DOHH2 (cell line): ENCODE measurements around the gene FTO.

ENCODE experiments used
- H3F3A ChIP-seq: fragments of 200-600 bp; sonication (generic), shearing (Covaris generic); 2 replicates; pipeline ENCODE4 v1.6.0; 2016; ENCODE audit warnings: antibody characterized with exemption, mild to moderate bottlenecking; ENCODE audit not compliant: control insufficient read depth, insufficient read depth
- H3K27ac ChIP-seq: fragments of 200-600 bp; sonication (generic); 2 replicates; pipeline ENCODE4 v1.5.1; 2014; ENCODE audit warnings: low read depth, mild to moderate bottlenecking, low read length, moderate library complexity
- H3K27me3 ChIP-seq: fragments of 200-600 bp; sonication (generic); 2 replicates; pipeline ENCODE4 v1.6.1; 2014; ENCODE audit warnings: mild to moderate bottlenecking, low read length, mixed read lengths; ENCODE audit not compliant: control insufficient read depth
- H3K36me3 ChIP-seq: fragments of 200-600 bp; sonication (generic); 2 replicates; pipeline ENCODE4 v1.6.1; 2014; ENCODE audit warnings: mild to moderate bottlenecking, low read length, moderate library complexity, mixed read lengths; ENCODE audit not compliant: control insufficient read depth
- H3K4me1 ChIP-seq: fragments of 200-600 bp; sonication (generic); 2 replicates; pipeline ENCODE4 v1.6.1; 2014; ENCODE audit warnings: mild to moderate bottlenecking, low read length, mixed read lengths; ENCODE audit not compliant: control insufficient read depth
- H3K4me2 ChIP-seq: fragments of 200-600 bp; sonication (generic); 2 replicates; pipeline ENCODE4 v1.6.0; 2014; ENCODE audit warnings: mild to moderate bottlenecking, low read length, moderate library complexity
- H3K4me3 ChIP-seq: fragments of 200-600 bp; sonication (generic); 2 replicates; pipeline ENCODE4 v1.5.1; 2014; ENCODE audit warnings: mild to moderate bottlenecking, low read length, mixed read lengths
- H3K79me2 ChIP-seq: fragments of 200-600 bp; sonication (generic); 2 replicates; pipeline ENCODE4 v1.6.1; 2014; ENCODE audit warnings: mild to moderate bottlenecking, low read length, mixed read lengths; ENCODE audit not compliant: control insufficient read depth
- H3K9me2 ChIP-seq: fragments of 200-600 bp; sonication (generic); replicated peaks from 2 replicates; pipeline ENCODE4 v1.6.1; 2014; ENCODE audit warnings: mild to moderate bottlenecking, low read length, mixed read lengths; ENCODE audit not compliant: control insufficient read depth
- H3K9me3 ChIP-seq: fragments of 200-600 bp; sonication (generic); 2 replicates; pipeline ENCODE4 v1.6.1; 2014; ENCODE audit warnings: antibody characterized with exemption, low read length, mixed read lengths; ENCODE audit not compliant: control insufficient read depth, insufficient read depth
- H4K20me1 ChIP-seq: fragments of 200-600 bp; sonication (generic); 2 replicates; pipeline ENCODE4 v1.6.0; 2014; ENCODE audit warnings: low read depth, mild to moderate bottlenecking, antibody characterized with exemption, low read length, moderate library complexity; ENCODE audit not compliant: control insufficient read depth, insufficient read depth
- EZH2phosphoT487 ChIP-seq: fragments of 200-600 bp; sonication (generic); IDR thresholded peaks from 2 replicates; pipeline ENCODE4 v1.6.1; 2017; ENCODE audit warnings: borderline replicate concordance, mild to moderate bottlenecking, antibody characterized with exemption, low read length, moderate library complexity, mixed read lengths
- TF ChIP-seq, protein P1 (sequence below): fragments of 200-600 bp; sonication (generic); IDR thresholded peaks from one replicate; pipeline ENCODE4 v1.5.1; 2014; ENCODE audit warnings: antibody characterized with exemption, mild to moderate bottlenecking, low read depth, low read length; ENCODE audit not compliant: poor library complexity, severe bottlenecking

FTO gene

DNA sequence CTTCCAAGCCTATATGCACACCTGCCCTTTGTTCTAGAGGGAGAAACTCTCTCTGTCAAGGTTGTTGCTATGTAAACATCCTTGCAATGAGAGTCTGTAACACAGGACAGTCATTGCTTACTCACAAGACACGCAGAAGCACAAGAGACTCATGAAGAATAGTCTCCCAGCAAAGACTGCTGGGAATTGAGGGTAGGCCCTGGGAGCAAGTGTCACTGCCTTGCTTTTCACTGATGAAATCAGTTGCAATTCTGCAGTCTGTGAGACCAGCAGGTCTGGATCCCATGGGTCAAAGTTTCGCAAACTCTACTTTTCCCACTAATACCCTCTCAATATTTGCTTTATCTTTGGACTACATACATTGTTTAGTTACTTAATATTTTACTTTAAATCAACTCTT lies 177.4 kb downstream of the FTO start:
- no peaks in the 10 kb centered on the region for H3K4me1 ChIP-seq
- H3K9me2 ChIP-seq: no peaks in the 10 kb centered on the region
- no peak for TF ChIP-seq EZH2phosphoT487
- TF ChIP-seq, protein P1, sequence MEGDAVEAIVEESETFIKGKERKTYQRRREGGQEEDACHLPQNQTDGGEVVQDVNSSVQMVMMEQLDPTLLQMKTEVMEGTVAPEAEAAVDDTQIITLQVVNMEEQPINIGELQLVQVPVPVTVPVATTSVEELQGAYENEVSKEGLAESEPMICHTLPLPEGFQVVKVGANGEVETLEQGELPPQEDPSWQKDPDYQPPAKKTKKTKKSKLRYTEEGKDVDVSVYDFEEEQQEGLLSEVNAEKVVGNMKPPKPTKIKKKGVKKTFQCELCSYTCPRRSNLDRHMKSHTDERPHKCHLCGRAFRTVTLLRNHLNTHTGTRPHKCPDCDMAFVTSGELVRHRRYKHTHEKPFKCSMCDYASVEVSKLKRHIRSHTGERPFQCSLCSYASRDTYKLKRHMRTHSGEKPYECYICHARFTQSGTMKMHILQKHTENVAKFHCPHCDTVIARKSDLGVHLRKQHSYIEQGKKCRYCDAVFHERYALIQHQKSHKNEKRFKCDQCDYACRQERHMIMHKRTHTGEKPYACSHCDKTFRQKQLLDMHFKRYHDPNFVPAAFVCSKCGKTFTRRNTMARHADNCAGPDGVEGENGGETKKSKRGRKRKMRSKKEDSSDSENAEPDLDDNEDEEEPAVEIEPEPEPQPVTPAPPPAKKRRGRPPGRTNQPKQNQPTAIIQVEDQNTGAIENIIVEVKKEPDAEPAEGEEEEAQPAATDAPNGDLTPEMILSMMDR: no peak
- no peaks in the 10 kb centered on the region for H3K79me2 ChIP-seq
- H3K9me3 ChIP-seq: no peaks in the 10 kb centered on the region
- no peak overlapping the region for H3K27ac ChIP-seq
- H3K36me3 ChIP-seq: no peaks in the 10 kb centered on the region
- H3K4me3 ChIP-seq: no peak overlapping the region
- H3F3A ChIP-seq: no peaks in the 10 kb centered on the region
- H3K4me2 ChIP-seq: no peak overlapping the region
- no peaks in the 10 kb centered on the region for H3K27me3 ChIP-seq
- H4K20me1 ChIP-seq: no peaks in the 10 kb centered on the region

DNA sequence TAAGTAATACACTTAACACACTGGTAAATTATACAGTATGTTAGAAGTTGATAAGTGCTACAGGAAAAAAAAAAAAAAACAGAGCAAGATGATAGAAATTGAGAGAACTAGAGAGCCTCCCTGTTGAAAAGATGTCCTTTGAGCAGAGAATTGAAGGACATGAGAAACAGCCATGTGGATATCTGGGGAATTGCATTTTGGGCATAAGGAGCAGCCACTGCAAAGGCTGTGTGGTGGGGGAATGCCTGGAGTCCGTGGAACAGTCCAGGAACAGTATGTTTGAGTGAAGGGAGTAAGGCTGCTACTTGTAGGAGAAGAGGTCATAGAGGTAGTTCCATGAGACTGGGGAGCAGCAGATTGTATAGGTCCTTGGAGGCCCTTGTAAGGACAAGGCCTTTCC lies 178.4 kb downstream of the FTO start:
- Histone ChIP-seq H3K79me2 (no peaks in the 10 kb centered on the region), H3F3A (no peaks in the 10 kb centered on the region), H3K4me3 (no peak overlapping the region), H3K36me3 (no peaks in the 10 kb centered on the region), H3K9me2 (no peaks in the 10 kb centered on the region), H4K20me1 (no peaks in the 10 kb centered on the region), H3K27me3 (no peaks in the 10 kb centered on the region), H3K4me1 (no peaks in the 10 kb centered on the region), H3K27ac (no peak overlapping the region), H3K4me2 (no peak overlapping the region), H3K9me3 (no peaks in the 10 kb centered on the region)
- no peak for TF ChIP-seq EZH2phosphoT487
- TF ChIP-seq, protein P1: no peak

DNA sequence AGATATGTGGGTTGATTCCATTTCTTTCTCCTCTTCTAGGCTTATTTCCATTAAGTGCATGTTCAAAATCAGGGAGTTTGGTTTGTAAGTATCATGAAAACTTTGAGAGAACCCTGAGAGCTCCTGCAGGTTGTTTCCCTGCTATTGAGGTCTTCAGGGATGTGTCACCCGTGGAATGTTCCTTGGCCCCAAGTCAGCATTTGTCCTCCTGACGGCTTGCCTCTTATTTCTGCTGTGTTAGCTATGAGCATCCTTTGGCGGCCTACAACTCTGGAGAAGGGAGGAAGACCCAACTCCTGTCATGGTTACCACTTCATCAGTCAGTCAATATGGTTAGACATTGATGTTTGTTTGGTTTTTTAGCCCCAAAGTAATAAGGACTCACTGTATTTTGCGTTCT lies 180.8 kb downstream of the FTO start:
- Histone ChIP-seq H3K4me1 (no peaks in the 10 kb centered on the region), H3K4me3 (no peak overlapping the region), H3K79me2 (no peaks in the 10 kb centered on the region), H3K27ac (no peak overlapping the region), H3K9me3 (no peaks in the 10 kb centered on the region), H3F3A (no peaks in the 10 kb centered on the region), H3K9me2 (no peaks in the 10 kb centered on the region), H4K20me1 (no peaks in the 10 kb centered on the region), H3K4me2 (no peak overlapping the region), H3K36me3 (no peaks in the 10 kb centered on the region), H3K27me3 (no peaks in the 10 kb centered on the region)
- no peak for TF ChIP-seq EZH2phosphoT487
- TF ChIP-seq, protein P1: no peak
